Neural progenitor cell (in vitro differentiated cells): ENCODE results near the gene LZTS2.

Experiments
- EZH2 ChIP-seq: fragments of 200-600 bp; sonication (generic); IDR thresholded peaks from 2 replicates; pipeline ENCODE4 v1.6.1; 2017; ENCODE audit warnings: antibody characterized with exemption, mild to moderate bottlenecking, moderate library complexity
- TF ChIP-seq, protein P1 (sequence below): fragments of 200-600 bp; sonication (generic); IDR thresholded peaks from 2 replicates; pipeline ENCODE4 v1.5.1; 2017; ENCODE audit warnings: antibody characterized with exemption, mild to moderate bottlenecking

GRCh38 chr10:101022967-101023705 lies 23.5 kb downstream of the LZTS2 start:
- TF ChIP-seq, protein P1, sequence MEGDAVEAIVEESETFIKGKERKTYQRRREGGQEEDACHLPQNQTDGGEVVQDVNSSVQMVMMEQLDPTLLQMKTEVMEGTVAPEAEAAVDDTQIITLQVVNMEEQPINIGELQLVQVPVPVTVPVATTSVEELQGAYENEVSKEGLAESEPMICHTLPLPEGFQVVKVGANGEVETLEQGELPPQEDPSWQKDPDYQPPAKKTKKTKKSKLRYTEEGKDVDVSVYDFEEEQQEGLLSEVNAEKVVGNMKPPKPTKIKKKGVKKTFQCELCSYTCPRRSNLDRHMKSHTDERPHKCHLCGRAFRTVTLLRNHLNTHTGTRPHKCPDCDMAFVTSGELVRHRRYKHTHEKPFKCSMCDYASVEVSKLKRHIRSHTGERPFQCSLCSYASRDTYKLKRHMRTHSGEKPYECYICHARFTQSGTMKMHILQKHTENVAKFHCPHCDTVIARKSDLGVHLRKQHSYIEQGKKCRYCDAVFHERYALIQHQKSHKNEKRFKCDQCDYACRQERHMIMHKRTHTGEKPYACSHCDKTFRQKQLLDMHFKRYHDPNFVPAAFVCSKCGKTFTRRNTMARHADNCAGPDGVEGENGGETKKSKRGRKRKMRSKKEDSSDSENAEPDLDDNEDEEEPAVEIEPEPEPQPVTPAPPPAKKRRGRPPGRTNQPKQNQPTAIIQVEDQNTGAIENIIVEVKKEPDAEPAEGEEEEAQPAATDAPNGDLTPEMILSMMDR: no peak
- TF ChIP-seq EZH2: no peak
